Sigmoid colon (tissue), 3 donors: ENCODE data around the gene PILRA.

Source experiments
- POLR2A ChIP-seq, 2 donors: fragments of 450-650 bp; IDR thresholded peaks; one replicate each; pipeline ENCODE4 v1.6.1; 2016; ENCODE audit warnings: antibody characterized with exemption in 2 of 2, mild to moderate bottlenecking in 2 of 2, moderate library complexity in 2 of 2
- TF ChIP-seq, protein P1 (sequence below), 4 experiments: fragments of 450-650 bp in 3 of 4; fragments of 200-600 bp in 1 of 4; IDR thresholded peaks; one replicate each; pipeline ENCODE4 v1.5.1; 2016 to 2019; ENCODE audit warnings: antibody characterized with exemption in 4 of 4, mild to moderate bottlenecking in 3 of 4, moderate library complexity in 2 of 4

DNA sequence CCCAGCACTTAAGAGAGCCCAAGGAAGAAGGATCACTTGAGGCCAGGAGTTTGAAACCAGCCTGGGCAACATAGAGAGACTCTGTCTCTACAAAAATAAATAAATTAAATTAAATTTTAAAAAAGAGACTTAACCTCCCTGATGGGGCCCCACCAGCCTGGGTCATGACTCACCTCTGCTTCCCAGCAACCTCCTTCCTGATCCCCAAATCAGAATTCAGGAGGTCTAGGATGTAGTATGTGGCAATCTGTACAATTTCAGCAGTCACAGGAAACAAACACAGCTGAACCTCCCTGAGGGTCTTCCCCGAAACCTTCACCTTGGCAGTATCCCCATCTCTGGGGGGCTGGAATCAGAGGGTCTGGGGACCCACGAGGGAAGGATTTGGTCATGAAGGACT lies 72.8 kb downstream of the PILRA start:
- TF ChIP-seq, protein P1, sequence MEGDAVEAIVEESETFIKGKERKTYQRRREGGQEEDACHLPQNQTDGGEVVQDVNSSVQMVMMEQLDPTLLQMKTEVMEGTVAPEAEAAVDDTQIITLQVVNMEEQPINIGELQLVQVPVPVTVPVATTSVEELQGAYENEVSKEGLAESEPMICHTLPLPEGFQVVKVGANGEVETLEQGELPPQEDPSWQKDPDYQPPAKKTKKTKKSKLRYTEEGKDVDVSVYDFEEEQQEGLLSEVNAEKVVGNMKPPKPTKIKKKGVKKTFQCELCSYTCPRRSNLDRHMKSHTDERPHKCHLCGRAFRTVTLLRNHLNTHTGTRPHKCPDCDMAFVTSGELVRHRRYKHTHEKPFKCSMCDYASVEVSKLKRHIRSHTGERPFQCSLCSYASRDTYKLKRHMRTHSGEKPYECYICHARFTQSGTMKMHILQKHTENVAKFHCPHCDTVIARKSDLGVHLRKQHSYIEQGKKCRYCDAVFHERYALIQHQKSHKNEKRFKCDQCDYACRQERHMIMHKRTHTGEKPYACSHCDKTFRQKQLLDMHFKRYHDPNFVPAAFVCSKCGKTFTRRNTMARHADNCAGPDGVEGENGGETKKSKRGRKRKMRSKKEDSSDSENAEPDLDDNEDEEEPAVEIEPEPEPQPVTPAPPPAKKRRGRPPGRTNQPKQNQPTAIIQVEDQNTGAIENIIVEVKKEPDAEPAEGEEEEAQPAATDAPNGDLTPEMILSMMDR (IDR thresholded peaks at IDR 0.05): no peak
- no peak for TF ChIP-seq POLR2A (IDR thresholded peaks at IDR 0.05)
